Measurements from ENCODE around the gene BICDL2.
"Not testable (repeated sequence)": the region's sequence is repeated elsewhere in the genome, so short reads cannot be mapped to it uniquely, and the experiment has no call there.

BICDL2 gene

GRCh38 chr16:3065069-3065741 is 28.5 kb upstream of the BICDL2 start, which contains the start of gene IL32:
Gene IL32, plus strand, starts transcription at chr16:3065640. Its CDS starts 172 bp downstream, at chr16:3065812.
- DNase-seq (ENCODE audit: low read depth, low spot score), result no peak

GRCh38 chr16:3063625-3064386 is 27.1 kb upstream of the BICDL2 start:
- no peak for DNase-seq (ENCODE audit: low read depth, low spot score)

- DNase-seq (ENCODE audit: low read depth, low spot score), result no peak
Observed at GRCh38 chr16:3062553-3062952, 25.8 kb upstream of the BICDL2 start.

- DNase-seq (ENCODE audit: low read depth, low spot score), result no peak
Observed at GRCh38 chr16:3060339-3061127, 23.8 kb upstream of the BICDL2 start.

- DNase-seq (ENCODE audit: low read depth, low spot score), result no peak
Observed at GRCh38 chr16:3059723-3060242, 23.0 kb upstream of the BICDL2 start.

GRCh38 chr16:3059041-3059722 is 22.4 kb upstream of the BICDL2 start:
- peak; percentile 49 for DNase-seq (ENCODE audit: low read depth, low spot score)

GRCh38 chr16:3058139-3059030 is 21.6 kb upstream of the BICDL2 start:
- no peak for DNase-seq (ENCODE audit: low read depth, low spot score)

GRCh38 chr16:3057181-3058138 is 20.7 kb upstream of the BICDL2 start:
- no peak for DNase-seq (ENCODE audit: low read depth, low spot score)

GRCh38 chr16:3056336-3057180 is 19.8 kb upstream of the BICDL2 start:
- DNase-seq (ENCODE audit: low read depth, low spot score), result no peak

- not testable (repeated sequence) for DNase-seq (ENCODE audit: low read depth, low spot score)
Observed at GRCh38 chr16:3055734-3056115, 19.0 kb upstream of the BICDL2 start.

GRCh38 chr16:3054965-3055733 is 18.4 kb upstream of the BICDL2 start:
- DNase-seq (ENCODE audit: low read depth, low spot score), result no peak

- DNase-seq (ENCODE audit: low read depth, low spot score), result not testable (repeated sequence)
Observed at GRCh38 chr16:3053330-3053710, 16.6 kb upstream of the BICDL2 start.

GRCh38 chr16:3052571-3053329 is 16.0 kb upstream of the BICDL2 start:
- not testable (repeated sequence) for DNase-seq (ENCODE audit: low read depth, low spot score)

- DNase-seq (ENCODE audit: low read depth, low spot score), result no peak
Observed at GRCh38 chr16:3051494-3051893, 14.8 kb upstream of the BICDL2 start.

- no peak for DNase-seq (ENCODE audit: low read depth, low spot score)
Observed at GRCh38 chr16:3051009-3051408, 14.3 kb upstream of the BICDL2 start.

GRCh38 chr16:3050487-3050886 is 13.7 kb upstream of the BICDL2 start:
- no peak for DNase-seq (ENCODE audit: low read depth, low spot score)

GRCh38 chr16:3049921-3050481 is 13.3 kb upstream of the BICDL2 start:
- no peak for DNase-seq (ENCODE audit: low read depth, low spot score)

All from smooth muscle cell of the brain vasculature (primary cell).